GM12878 (cell line): ENCODE results near the gene ADCY2. TPM values are rescaled to one million over a fixed set of nuclear protein-coding genes. Genes with fewer than 3 reads are reported as not detected.

Experiments used
- ATAC-seq: fragments of 200-7000 bp; cut with Tn5 transposase; 3 replicates; pipeline ENCODE4 v1.9.1; 2020; ENCODE audit warnings: mild to moderate bottlenecking, moderate library complexity
- BruUV-seq: library from RNA; stranded (reverse); fragments of 400-500 nt; replicated peaks from 2 replicates; lab custom pipeline; 2021; lab: Mats Ljungman, UMichigan
- CTCF ChIA-PET: fragments of 300-600 bp; sonication (Branson Sonifier 250); formaldehyde crosslinking; extraction: SDS; loops from one replicate; lab custom pipeline; 2021; ENCODE audit warnings: inconsistent platforms; lab: Yijun Ruan, JAX
- POLR2A ChIA-PET: fragments of 350-600 bp; formaldehyde crosslinking; extraction: SDS; loops from one replicate; lab custom pipeline; 2021; ENCODE audit warnings: inconsistent platforms; lab: Charles Lee
- RAD21 ChIA-PET: fragments of 300-600 bp; sonication (Branson Sonifier 250); formaldehyde crosslinking; loops from one replicate; lab custom pipeline; 2023; ENCODE audit warnings: antibody characterized with exemption; ENCODE audit not compliant: unreplicated experiment; lab: Charles Lee
- SMC1A ChIA-PET: fragments of 300-600 bp; sonication (Branson Sonifier 250); formaldehyde crosslinking; loops from one replicate; lab custom pipeline; 2023; ENCODE audit not compliant: unreplicated experiment, uncharacterized antibody; lab: Charles Lee
- DNase-seq: peaks from one replicate; pipeline ENCODE4 v3.0.0-alpha.2; 2011; ENCODE audit warnings: low read depth, low spot score
- FAIRE-seq: peaks from 3 replicates; lab custom pipeline; 2011; peaks lifted over from hg19 to GRCh38; lab: Jason Lieb, UNC
- H2AFZ ChIP-seq: 2 replicates; pipeline ENCODE4 v1.6.0; 2011; ENCODE audit warnings: low read depth, low read length, control low read depth; ENCODE audit not compliant: control insufficient read depth
- H3K27ac ChIP-seq: 2 replicates; pipeline ENCODE4 v1.5.1; 2011; ENCODE audit warnings: control low read depth; ENCODE audit not compliant: control insufficient read depth, insufficient read depth
- H3K27me3 ChIP-seq, 2 experiments: replicated peaks in 1 of 2; 2 replicates each; pipeline versions ENCODE4 v1.6.0 to v1.6.1; 2011; ENCODE audit warnings: low read length in 1 of 2; ENCODE audit not compliant: control insufficient read depth in 2 of 2, insufficient read depth in 2 of 2
- H3K36me3 ChIP-seq, 2 experiments: 2 replicates each; pipeline ENCODE4 v1.5.1; 2011; ENCODE audit warnings: low read length in 1 of 2; ENCODE audit not compliant: control insufficient read depth in 2 of 2, insufficient read depth in 2 of 2
- H3K4me1 ChIP-seq: 2 replicates; pipeline ENCODE4 v1.6.1; 2011; ENCODE audit warnings: mild to moderate bottlenecking, low read length, moderate library complexity, mixed read lengths; ENCODE audit not compliant: control insufficient read depth, insufficient read depth
- H3K4me2 ChIP-seq: 2 replicates; pipeline ENCODE4 v1.6.0; 2011; ENCODE audit warnings: control low read depth; ENCODE audit not compliant: control insufficient read depth, insufficient read depth
- H3K4me3 ChIP-seq: fragments of 200-600 bp; sonication (generic); 2 replicates; pipeline ENCODE4 v1.5.1; 2016
- H3K79me2 ChIP-seq: 2 replicates; pipeline ENCODE4 v1.6.0; 2011; ENCODE audit warnings: low read length; ENCODE audit not compliant: control insufficient read depth, insufficient read depth
- H3K9ac ChIP-seq: 2 replicates; pipeline ENCODE4 v1.8.0; 2011; ENCODE audit warnings: low read length, control low read depth, mixed read lengths; ENCODE audit not compliant: control insufficient read depth, insufficient read depth
- H3K9me3 ChIP-seq: replicated peaks from 3 replicates; pipeline ENCODE4 v1.5.1; 2011; ENCODE audit warnings: mild to moderate bottlenecking, low read length; ENCODE audit not compliant: control insufficient read depth, insufficient read depth
- H4K20me1 ChIP-seq: 2 replicates; pipeline ENCODE4 v1.6.0; 2011; ENCODE audit not compliant: control insufficient read depth, insufficient read depth
- BCLAF1 ChIP-seq: fragments of 450-650 bp; IDR thresholded peaks from 2 replicates; pipeline ENCODE4 v1.6.1; 2017; ENCODE audit warnings: antibody characterized with exemption, mild to moderate bottlenecking, moderate library complexity
- DPF2 ChIP-seq: fragments of 450-650 bp; IDR thresholded peaks from 2 replicates; pipeline ENCODE4 v1.6.1; 2017; ENCODE audit warnings: mild to moderate bottlenecking
- EGR1 ChIP-seq, 2 experiments: IDR thresholded peaks; 1 replicate in 1 of 2; 2 replicates in 1 of 2; pipeline ENCODE4 v1.6.1; 2011 to 2012; ENCODE audit warnings: low read depth in 2 of 2, low read length in 2 of 2, borderline replicate concordance in 1 of 2, mild to moderate bottlenecking in 1 of 2, moderate library complexity in 1 of 2
- FOXM1 ChIP-seq: IDR thresholded peaks from 2 replicates; pipeline ENCODE4 v1.6.1; 2012; ENCODE audit warnings: low read depth, mild to moderate bottlenecking, inconsistent platforms, low read length, moderate library complexity
- HDAC2 ChIP-seq: fragments of 200-600 bp; sonication (generic); IDR thresholded peaks from 2 replicates; pipeline ENCODE4 v1.6.1; 2017
- MEF2A ChIP-seq: IDR thresholded peaks from 2 replicates; pipeline ENCODE4 v1.6.1; 2011; ENCODE audit warnings: low read depth, mild to moderate bottlenecking, low read length, moderate library complexity; ENCODE audit not compliant: insufficient read depth
- MTA2 ChIP-seq: fragments of 450-650 bp; IDR thresholded peaks from 2 replicates; pipeline ENCODE4 v1.6.1; 2016; ENCODE audit warnings: low read depth, mild to moderate bottlenecking, moderate library complexity
- NFYB ChIP-seq: IDR thresholded peaks from 2 replicates; pipeline ENCODE4 v1.6.1; 2011; ENCODE audit warnings: low read depth, mild to moderate bottlenecking, low read length, improper control_type of control experiment, moderate library complexity; ENCODE audit not compliant: insufficient read depth
- PML ChIP-seq: IDR thresholded peaks from 2 replicates; pipeline ENCODE4 v1.6.1; 2012; ENCODE audit warnings: low read length, inconsistent platforms
- POLR2AphosphoS2 ChIP-seq: IDR thresholded peaks from 2 replicates; pipeline ENCODE4 v1.6.1; 2011; ENCODE audit warnings: low read depth, mild to moderate bottlenecking, low read length, improper control_type of control experiment, moderate library complexity
- REST ChIP-seq: IDR thresholded peaks from 2 replicates; pipeline ENCODE4 v1.6.1; 2012; ENCODE audit warnings: mild to moderate bottlenecking, low read depth, low read length
- SMAD1 ChIP-seq: fragments of 450-650 bp; IDR thresholded peaks from 2 replicates; pipeline ENCODE4 v1.6.1; 2018; ENCODE audit warnings: mild to moderate bottlenecking, low read depth; ENCODE audit not compliant: partially characterized antibody
- ZBTB4 ChIP-seq: fragments of 450-650 bp; formaldehyde crosslinking; IDR thresholded peaks from 2 replicates; pipeline ENCODE4 v1.4.0; 2022; ENCODE audit warnings: mild to moderate bottlenecking, moderate library complexity
- ZNF207 ChIP-seq: fragments of 450-650 bp; IDR thresholded peaks from 2 replicates; pipeline ENCODE4 v1.6.1; 2014; ENCODE audit warnings: antibody characterized with exemption, mild to moderate bottlenecking, borderline replicate concordance
- ZNF384 ChIP-seq: IDR thresholded peaks from 2 replicates; pipeline ENCODE4 v1.6.1; 2012; ENCODE audit warnings: low read depth, mild to moderate bottlenecking, low read length, improper control_type of control experiment, borderline replicate concordance
- WGBS: methylation state at CpG from one replicate; pipeline ENCODE4 v1.1.6; 2016; ENCODE audit warnings: low lambda C conversion rate; ENCODE audit not compliant: insufficient replicate concordance, insufficient coverage; ENCODE audit errors: missing lambda C conversion rate; 5-methylcytosine and 5-hydroxymethylcytosine counted together
- in situ Hi-C: fragments of 300-500 bp; cut with MboI; formaldehyde crosslinking; loops from 9 replicates; pipeline ENCODE4 v1.14.3; 2018; ENCODE audit warnings: mixed read lengths
- intact Hi-C: fragments of 100-400 bp; cut with micrococcal nuclease; formaldehyde crosslinking; loops from one replicate; pipeline ENCODE4 v1.14.2; 2022; ENCODE audit not compliant: unreplicated experiment
- polyA plus RNA-seq, 11 experiments: library from polyadenylated mRNA; depleted of rRNA in 4 of 11; unstranded in 6 of 11; stranded (reverse) in 5 of 11; fragments of >200 nt; fragmentation: Nextera tagmentation in 4 of 11; fragmentation: Illumina TruSeq in 1 of 11; extraction: Ambion mirVana in 4 of 11; extraction: Trizol in 1 of 11; gene quantifications; 1 replicate in 1 of 11; 2 replicates in 10 of 11; pipeline versions ENCODE4 v1.2.1 to v1.2.3, GENCODE V29; 2011 to 2016; ENCODE audit warnings: inconsistent platforms in 2 of 11, missing spikeins in 2 of 11, low read depth in 1 of 11
- total RNA-seq, 4 experiments: library from RNA; depleted of rRNA in 3 of 4; stranded (reverse); fragments of >200 nt in 3 of 4; fragmentation: Illumina TruSeq in 1 of 4; extraction: Trizol in 1 of 4; gene quantifications; 2 replicates each; pipeline versions ENCODE4 v1.2.1 to v1.2.3, GENCODE V29; 2013 to 2021

The ADCY2 gene
- total and polyA plus RNA-seq, 10 of the 15 experiments (the other 5 are each of a cell fraction or from before 2014, with no cell fraction given): 0.07 to 0.26 TPM; not detected in 8

GRCh38 chr5:7803937-7804336 is 408.0 kb downstream of the ADCY2 start:
- Histone ChIP-seq H3K27me3 (no peaks in the 10 kb centered on the region), H3K27ac (no peak overlapping the region), H3K9ac (no peak overlapping the region), H3K4me2 (no peak overlapping the region), H3K9me3 (no peaks in the 10 kb centered on the region; the same call in 2 of the 3 replicates), H4K20me1 (no peaks in the 10 kb centered on the region), H3K79me2 (no peaks in the 10 kb centered on the region), H3K4me1 (no peaks in the 10 kb centered on the region; the same call in 1 of the 2 replicates), H2AFZ (no peak overlapping the region), H3K4me3 (no peak overlapping the region), H3K36me3 (no peaks in the 10 kb centered on the region)
- no TSS peak for BruUV-seq
- FAIRE-seq (no peak), DNase-seq (no peak), ATAC-seq (no peak)
- CTCF ChIA-PET: interaction anchor here (1.0 to 3.5 kb wide), 3 partner anchors 9 to 48 kb away, joined by 3 to 29 read pairs (median 3); no protein-coding TSS in a partner anchor
- RAD21 ChIA-PET: interaction anchor here (1.2 to 2.1 kb wide), 2 partner anchors 10 to 49 kb away, joined by 4 to 7 read pairs; no protein-coding TSS in a partner anchor
- in situ Hi-C loops: no loop called here
- 26% methylated on average over 2 of the region's 2 CpGs for WGBS
- POLR2A ChIA-PET: interaction anchor here (1.8 kb wide), 1 partner anchor 9 kb away, joined by 4 read pairs; no protein-coding TSS in a partner anchor
- intact Hi-C loops: no loop called here
- SMC1A ChIA-PET: no interaction called here
- TF ChIP-seq NFYB: no peak
- no peak for TF ChIP-seq ZNF384
- TF ChIP-seq EGR1 (IDR thresholded peaks at IDR 0.05; ENCODE audit: borderline replicate concordance in 1 of 2, low read depth in 2 of 2, low read length in 2 of 2): no peak
- TF ChIP-seq SMAD1: no peak
- TF ChIP-seq ZBTB4 (CRISPR knock-in tag): no peak
- no peak for TF ChIP-seq BCLAF1
- no peak for TF ChIP-seq MEF2A
- no peak for TF ChIP-seq ZNF207
- TF ChIP-seq POLR2AphosphoS2: no peak
- TF ChIP-seq FOXM1: no peak
- no peak for TF ChIP-seq REST
- TF ChIP-seq DPF2: no peak
- TF ChIP-seq MTA2: no peak
- TF ChIP-seq PML: no peak
- TF ChIP-seq HDAC2: no peak
